Suprapubic skin (tissue), 3 donors: ENCODE results near the gene EDAR.

Experiments used
- POLR2AphosphoS5 ChIP-seq, 3 donors: sonication (generic); formaldehyde crosslinking; IDR thresholded peaks; one replicate each; pipeline ENCODE4 v1.6.1; 2017; ENCODE audit warnings: antibody characterized with exemption in 3 of 3
- TF ChIP-seq, protein P1 (sequence below), 2 donors: fragments of 200-600 bp in 1 of 2; fragments of 450-650 bp in 1 of 2; sonication (generic) in 1 of 2; IDR thresholded peaks; one replicate each; pipeline ENCODE4 v1.5.1; 2016 to 2019; ENCODE audit warnings: antibody characterized with exemption in 2 of 2, mild to moderate bottlenecking in 1 of 2, moderate library complexity in 1 of 2

DNA sequence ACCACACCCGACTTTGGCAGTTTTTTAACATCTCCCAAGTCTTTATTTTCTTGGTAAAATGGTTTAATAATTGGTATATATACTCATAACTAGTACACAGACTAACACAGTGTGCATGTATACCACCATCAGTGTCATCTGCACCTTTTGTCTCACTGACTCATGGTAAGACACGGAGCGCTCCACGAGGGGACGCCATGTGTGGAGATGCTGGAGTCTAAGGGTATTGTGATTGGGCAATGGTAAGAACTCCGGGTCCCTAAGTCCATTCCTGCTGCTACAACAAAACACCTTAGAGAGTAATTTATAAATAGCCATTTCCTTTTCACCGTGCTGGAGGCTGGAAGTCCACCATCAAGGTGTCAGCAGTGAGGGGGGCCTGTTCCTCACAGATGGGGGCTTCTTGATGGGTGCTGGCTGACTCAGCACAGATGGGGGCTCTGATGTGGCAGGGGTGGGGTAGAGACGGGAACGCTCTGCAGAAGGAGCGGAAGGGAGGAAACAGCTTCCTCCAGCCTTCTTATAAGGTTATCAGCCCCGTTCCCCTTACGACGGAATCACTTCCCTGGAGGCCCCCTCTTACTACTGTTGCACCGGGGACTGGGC, 42.0 kb upstream of the EDAR start:
- TF ChIP-seq, protein P1, sequence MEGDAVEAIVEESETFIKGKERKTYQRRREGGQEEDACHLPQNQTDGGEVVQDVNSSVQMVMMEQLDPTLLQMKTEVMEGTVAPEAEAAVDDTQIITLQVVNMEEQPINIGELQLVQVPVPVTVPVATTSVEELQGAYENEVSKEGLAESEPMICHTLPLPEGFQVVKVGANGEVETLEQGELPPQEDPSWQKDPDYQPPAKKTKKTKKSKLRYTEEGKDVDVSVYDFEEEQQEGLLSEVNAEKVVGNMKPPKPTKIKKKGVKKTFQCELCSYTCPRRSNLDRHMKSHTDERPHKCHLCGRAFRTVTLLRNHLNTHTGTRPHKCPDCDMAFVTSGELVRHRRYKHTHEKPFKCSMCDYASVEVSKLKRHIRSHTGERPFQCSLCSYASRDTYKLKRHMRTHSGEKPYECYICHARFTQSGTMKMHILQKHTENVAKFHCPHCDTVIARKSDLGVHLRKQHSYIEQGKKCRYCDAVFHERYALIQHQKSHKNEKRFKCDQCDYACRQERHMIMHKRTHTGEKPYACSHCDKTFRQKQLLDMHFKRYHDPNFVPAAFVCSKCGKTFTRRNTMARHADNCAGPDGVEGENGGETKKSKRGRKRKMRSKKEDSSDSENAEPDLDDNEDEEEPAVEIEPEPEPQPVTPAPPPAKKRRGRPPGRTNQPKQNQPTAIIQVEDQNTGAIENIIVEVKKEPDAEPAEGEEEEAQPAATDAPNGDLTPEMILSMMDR (IDR thresholded peaks at IDR 0.05), result no peak
- no peak for TF ChIP-seq POLR2AphosphoS5 (IDR thresholded peaks at IDR 0.05)
